Omental fat pad (tissue), 4 donors: ENCODE measurements around the gene ATF7IP. TPM values are rescaled to one million over a fixed set of nuclear protein-coding genes. Genes with fewer than 3 reads are reported as not detected.

ENCODE experiments used
- ATAC-seq: fragments of 150-250 bp; one replicate; pipeline ENCODE4 v1.9.1; 2016; ENCODE audit warnings: mild to moderate bottlenecking, moderate library complexity; ENCODE audit not compliant: low FRiP score
- DNase-seq: peaks from one replicate; pipeline ENCODE4 v3.0.0-alpha.2; 2019; ENCODE audit warnings: low spot score
- CTCF ChIP-seq, 3 donors: fragments of 450-650 bp; IDR thresholded peaks; one replicate each; pipeline ENCODE4 v1.5.1; 2016 to 2017; ENCODE audit warnings: antibody characterized with exemption in 3 of 3, mild to moderate bottlenecking in 3 of 3, moderate library complexity in 2 of 3
- total RNA-seq, 4 donors: library from RNA; depleted of rRNA; stranded (reverse); fragments of >200 nt; gene quantifications; one replicate each; pipeline ENCODE4 v1.1.0, GENCODE V29; 2016

ATF7IP gene
- total RNA-seq, 4 donors from 2014 or later: 23.9 to 70.0 (median 34.2) TPM

GRCh38 chr12:14482361-14482760 lies 116.9 kb downstream of the ATF7IP start:
- no peak for TF ChIP-seq CTCF (IDR thresholded peaks at IDR 0.05)
- DNase-seq (no peak), ATAC-seq (no peak)

- no peak for ATAC-seq
- TF ChIP-seq CTCF (IDR thresholded peaks at IDR 0.05): no peak
- DNase-seq: no peak
Observed at GRCh38 chr12:14482886-14483285, 117.4 kb downstream of the ATF7IP start.

- no peak for TF ChIP-seq CTCF (IDR thresholded peaks at IDR 0.05)
- DNase-seq (no peak), ATAC-seq (no peak)
Observed at GRCh38 chr12:14495326-14495725, 129.8 kb downstream of the ATF7IP start.

GRCh38 chr12:14505626-14506596 lies 140.4 kb downstream of the ATF7IP start:
- no peak for TF ChIP-seq CTCF (IDR thresholded peaks at IDR 0.05)
- ATAC-seq: no peak
- no peak for DNase-seq

GRCh38 chr12:14510574-14510973 lies 145.1 kb downstream of the ATF7IP start:
- TF ChIP-seq CTCF (IDR thresholded peaks at IDR 0.05): no peak
- no peak for DNase-seq
- ATAC-seq: no peak

- TF ChIP-seq CTCF (IDR thresholded peaks at IDR 0.05): no peak
- DNase-seq (no peak), ATAC-seq (no peak)
Observed at GRCh38 chr12:14514154-14514842, 148.8 kb downstream of the ATF7IP start.
